ENCODE measurements around the gene CYP19A1. TPM values are rescaled to one million over a fixed set of nuclear protein-coding genes. Genes with fewer than 3 reads are reported as not detected.

The CYP19A1 gene
- total and polyA plus RNA-seq, 10 of the 15 experiments (the other 5 are each of a cell fraction or from before 2014, with no cell fraction given): 0.08 to 1.8 (median 0.70) TPM

DNA sequence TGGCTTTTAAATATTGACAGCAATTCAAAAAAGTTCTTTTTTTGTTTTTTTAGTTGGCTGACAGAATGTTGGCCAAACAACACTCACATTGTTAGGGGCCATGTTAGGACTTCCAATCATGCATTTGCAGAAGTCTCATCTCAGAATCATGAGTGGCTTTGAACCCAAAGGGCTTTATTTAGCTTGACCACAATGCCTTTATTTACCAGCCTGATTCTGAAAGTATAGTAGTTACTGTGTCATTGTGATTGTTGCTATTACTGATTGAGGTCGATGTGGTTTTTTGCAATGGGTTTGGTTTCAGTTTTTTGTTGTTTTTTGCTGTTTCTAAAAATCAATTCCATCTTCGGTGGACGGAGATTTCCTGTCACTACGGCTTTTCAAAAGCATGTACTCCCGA is 10.3 kb upstream of the CYP19A1 start:
- in situ Hi-C loops (cut with MboI): no loop called here
- POLR2A ChIA-PET: no interaction called here
- ATAC-seq (peak; percentile 92), DNase-seq (ENCODE audit: low read depth, low spot score) (peak; percentile 84), FAIRE-seq (peak; percentile 97)
- Histone ChIP-seq H3K4me3 (0 out of 2 replicates have a peak overlapping the region, but pooled peaks have one; percentile 1), H3K9me3 (replicated peaks; ENCODE audit: control insufficient read depth, insufficient read depth, low read length) (no peaks in the 10 kb centered on the region), H2AFZ (ENCODE audit: control insufficient read depth, low read depth, low read length) (no peak overlapping the region), H3K4me1 (ENCODE audit: control insufficient read depth, insufficient read depth, low read length) (peaks cover 13% of the 10 kb centered on the region), H3K4me2 (ENCODE audit: control insufficient read depth, insufficient read depth) (peak overlapping the region; percentile 28; the same call in 1 of the 2 replicates), H3K9ac (ENCODE audit: control insufficient read depth, insufficient read depth, low read length) (no peak overlapping the region), H4K20me1 (ENCODE audit: control insufficient read depth, insufficient read depth) (no peaks in the 10 kb centered on the region), H3K27me3 (replicated peaks in 1 of 2; ENCODE audit: control insufficient read depth in 2 of 2, insufficient read depth in 2 of 2, low read length in 1 of 2) (peaks cover 5 to 11% of the 10 kb centered on the region in 2 experiments; a peak in 3 of 4 replicates), H3K27ac (ENCODE audit: control insufficient read depth, insufficient read depth) (no peak overlapping the region), H3K36me3 (ENCODE audit: control insufficient read depth in 2 of 2, insufficient read depth in 2 of 2, low read length in 1 of 2) (no peaks in the 10 kb centered on the region), H3K79me2 (ENCODE audit: control insufficient read depth, insufficient read depth, low read length) (no peaks in the 10 kb centered on the region)
- RAD21 ChIA-PET (ENCODE audit: unreplicated experiment): interaction anchor here (1.7 kb wide), 1 partner anchor 21 kb away, joined by 5 read pairs; no protein-coding TSS in a partner anchor
- CTCF ChIA-PET: no interaction called here
- SMC1A ChIA-PET (ENCODE audit: uncharacterized antibody, unreplicated experiment): interaction anchor here (1.2 to 1.5 kb wide), 2 partner anchors 20 to 36 kb away, joined by 3 read pairs; no protein-coding TSS in a partner anchor
- intact Hi-C loops (cut with micrococcal nuclease; ENCODE audit: unreplicated experiment): no loop called here
- BruUV-seq (replicated peaks): no TSS peak
- under 1% methylated on average over 5 of the region's 5 CpGs for WGBS (ENCODE audit: insufficient coverage, insufficient replicate concordance, low lambda C conversion rate, missing lambda C conversion rate)
- no peak for TF ChIP-seq ZNF274 (IDR thresholded peaks at IDR 0.05; ENCODE audit: insufficient read depth, insufficient read length)
- no peak for TF ChIP-seq SIN3A (IDR thresholded peaks at IDR 0.05; ENCODE audit: low read depth, low read length)
- peak; percentile 92 for TF ChIP-seq MEF2B (IDR thresholded peaks at IDR 0.05; ENCODE audit: partially characterized antibody, poor library complexity, severe bottlenecking)
- peak; percentile 78 for TF ChIP-seq PKNOX1 (IDR thresholded peaks at IDR 0.05)
- TF ChIP-seq ESRRA (IDR thresholded peaks at IDR 0.05; ENCODE audit: low read length): no peak
- no peak for TF ChIP-seq HDAC6 (IDR thresholded peaks at IDR 0.05; ENCODE audit: unreplicated experiment)
- TF ChIP-seq, protein P1, sequence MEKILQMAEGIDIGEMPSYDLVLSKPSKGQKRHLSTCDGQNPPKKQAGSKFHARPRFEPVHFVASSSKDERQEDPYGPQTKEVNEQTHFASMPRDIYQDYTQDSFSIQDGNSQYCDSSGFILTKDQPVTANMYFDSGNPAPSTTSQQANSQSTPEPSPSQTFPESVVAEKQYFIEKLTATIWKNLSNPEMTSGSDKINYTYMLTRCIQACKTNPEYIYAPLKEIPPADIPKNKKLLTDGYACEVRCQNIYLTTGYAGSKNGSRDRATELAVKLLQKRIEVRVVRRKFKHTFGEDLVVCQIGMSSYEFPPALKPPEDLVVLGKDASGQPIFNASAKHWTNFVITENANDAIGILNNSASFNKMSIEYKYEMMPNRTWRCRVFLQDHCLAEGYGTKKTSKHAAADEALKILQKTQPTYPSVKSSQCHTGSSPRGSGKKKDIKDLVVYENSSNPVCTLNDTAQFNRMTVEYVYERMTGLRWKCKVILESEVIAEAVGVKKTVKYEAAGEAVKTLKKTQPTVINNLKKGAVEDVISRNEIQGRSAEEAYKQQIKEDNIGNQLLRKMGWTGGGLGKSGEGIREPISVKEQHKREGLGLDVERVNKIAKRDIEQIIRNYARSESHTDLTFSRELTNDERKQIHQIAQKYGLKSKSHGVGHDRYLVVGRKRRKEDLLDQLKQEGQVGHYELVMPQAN (conservative IDR thresholded peaks at IDR 0.05): no peak
- peak; percentile 86; the same call in 1 of the 2 replicates for TF ChIP-seq ZBED1 (IDR thresholded peaks at IDR 0.05; ENCODE audit: borderline replicate concordance)
- no peak for TF ChIP-seq ELK1 (IDR thresholded peaks at IDR 0.05; ENCODE audit: low read depth, low read length)
- TF ChIP-seq CTCF (IDR thresholded peaks at IDR 0.05 in 2 of 3, conservative IDR thresholded peaks at IDR 0.05 in 1 of 3; ENCODE audit: control insufficient read depth in 2 of 3, extremely low read depth in 1 of 3, insufficient read depth in 1 of 3, low read depth in 3 of 3, low read length in 3 of 3): no peak
- TF ChIP-seq, protein P2, sequence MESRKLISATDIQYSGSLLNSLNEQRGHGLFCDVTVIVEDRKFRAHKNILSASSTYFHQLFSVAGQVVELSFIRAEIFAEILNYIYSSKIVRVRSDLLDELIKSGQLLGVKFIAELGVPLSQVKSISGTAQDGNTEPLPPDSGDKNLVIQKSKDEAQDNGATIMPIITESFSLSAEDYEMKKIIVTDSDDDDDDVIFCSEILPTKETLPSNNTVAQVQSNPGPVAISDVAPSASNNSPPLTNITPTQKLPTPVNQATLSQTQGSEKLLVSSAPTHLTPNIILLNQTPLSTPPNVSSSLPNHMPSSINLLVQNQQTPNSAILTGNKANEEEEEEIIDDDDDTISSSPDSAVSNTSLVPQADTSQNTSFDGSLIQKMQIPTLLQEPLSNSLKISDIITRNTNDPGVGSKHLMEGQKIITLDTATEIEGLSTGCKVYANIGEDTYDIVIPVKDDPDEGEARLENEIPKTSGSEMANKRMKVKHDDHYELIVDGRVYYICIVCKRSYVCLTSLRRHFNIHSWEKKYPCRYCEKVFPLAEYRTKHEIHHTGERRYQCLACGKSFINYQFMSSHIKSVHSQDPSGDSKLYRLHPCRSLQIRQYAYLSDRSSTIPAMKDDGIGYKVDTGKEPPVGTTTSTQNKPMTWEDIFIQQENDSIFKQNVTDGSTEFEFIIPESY (IDR thresholded peaks at IDR 0.05): no peak
- TF ChIP-seq STAT3 (IDR thresholded peaks at IDR 0.05; ENCODE audit: low read depth, low read length): no peak
- TF ChIP-seq ETV6 (conservative IDR thresholded peaks at IDR 0.05 in 1 of 2, IDR thresholded peaks at IDR 0.05 in 1 of 2; ENCODE audit: borderline replicate concordance in 1 of 2, low read depth in 1 of 2): 0 out of 4 replicates have a peak, but pooled peaks of 1 of the 2 experiments have one; percentile 37
- TF ChIP-seq TAF1 (IDR thresholded peaks at IDR 0.05; ENCODE audit: borderline replicate concordance, low read depth, low read length): no peak
- peak; percentile 78 to 81 for TF ChIP-seq IKZF2 (IDR thresholded peaks at IDR 0.05)
- peak; percentile 84 for TF ChIP-seq BCL11A (IDR thresholded peaks at IDR 0.05; ENCODE audit: low read depth, low read length)
